Colon (tissue), 2 donors: ENCODE data around the gene HSH2D.
"Not testable (repeated sequence)": the region's sequence is repeated elsewhere in the genome, so short reads cannot be mapped to it uniquely, and the experiment has no call there.

Source experiments
- FAIRE-seq: peaks from 2 replicates; lab custom pipeline; 2012; peaks lifted over from hg19 to GRCh38; lab: Jason Lieb, UNC
- donor health status: control.
- donor health status: control.

HSH2D gene

GRCh38 chr19:16143399-16144215 is at the start of gene HSH2D:
TSS of gene HSH2D (plus strand) at chr19:16143685. CDS start at chr19:16148751, 5,066 bp downstream.
- no peak for FAIRE-seq

GRCh38 chr19:16094360-16095070 is 49.0 kb upstream of the HSH2D start:
- FAIRE-seq, result no peak

GRCh38 chr19:16095071-16095571 is 48.4 kb upstream of the HSH2D start:
- no peak for FAIRE-seq

GRCh38 chr19:16096280-16096855 is 47.1 kb upstream of the HSH2D start:
- no peak for FAIRE-seq

GRCh38 chr19:16098416-16098768 is 45.1 kb upstream of the HSH2D start:
- no peak for FAIRE-seq

GRCh38 chr19:16098821-16099220 is 44.7 kb upstream of the HSH2D start:
- no peak for FAIRE-seq

- not testable (repeated sequence) for FAIRE-seq
Measured at GRCh38 chr19:16099314-16099965, 44.0 kb upstream of the HSH2D start.

- no peak for FAIRE-seq
Measured at GRCh38 chr19:16100524-16100923, 43.0 kb upstream of the HSH2D start.

- FAIRE-seq, result no peak
Measured at GRCh38 chr19:16104722-16105121, 38.8 kb upstream of the HSH2D start.

GRCh38 chr19:16106121-16106520 is 37.4 kb upstream of the HSH2D start:
- no peak for FAIRE-seq

GRCh38 chr19:16111160-16111908 is 32.2 kb upstream of the HSH2D start, which contains the start of gene RAB8A:
TSS of gene RAB8A (plus strand) at chr19:16111889. CDS start at chr19:16111902, 13 bp downstream.
- FAIRE-seq, result no peak

GRCh38 chr19:16111909-16112752 is 31.4 kb upstream of the HSH2D start:
- no peak for FAIRE-seq

- no peak for FAIRE-seq
Measured at GRCh38 chr19:16112778-16113177, 30.7 kb upstream of the HSH2D start.

GRCh38 chr19:16113727-16114126 is 29.8 kb upstream of the HSH2D start:
- FAIRE-seq, result no peak

GRCh38 chr19:16115301-16116039 is 28.0 kb upstream of the HSH2D start:
- no peak for FAIRE-seq

- no peak for FAIRE-seq
Measured at GRCh38 chr19:16116067-16116466, 27.4 kb upstream of the HSH2D start.

GRCh38 chr19:16117594-16118033 is 25.9 kb upstream of the HSH2D start:
- no peak for FAIRE-seq

GRCh38 chr19:16118489-16119033 is 24.9 kb upstream of the HSH2D start:
- no peak for FAIRE-seq

GRCh38 chr19:16119075-16119857 is 24.2 kb upstream of the HSH2D start:
- not testable (repeated sequence) for FAIRE-seq
